Measurements from ENCODE around the gene SULF2.

The SULF2 gene

GRCh38 chr20:47717421-47717820 is 67.9 kb downstream of the SULF2 start:
- no peak for DNase-seq (ENCODE audit: low read depth in 2 of 2, low spot score in 1 of 2)

GRCh38 chr20:47713878-47714450 is 71.3 kb downstream of the SULF2 start:
- DNase-seq (ENCODE audit: low read depth in 2 of 2, low spot score in 1 of 2) = no peak

GRCh38 chr20:47713163-47713562 is 72.1 kb downstream of the SULF2 start:
- no peak for DNase-seq (ENCODE audit: low read depth in 2 of 2, low spot score in 1 of 2)

DNA sequence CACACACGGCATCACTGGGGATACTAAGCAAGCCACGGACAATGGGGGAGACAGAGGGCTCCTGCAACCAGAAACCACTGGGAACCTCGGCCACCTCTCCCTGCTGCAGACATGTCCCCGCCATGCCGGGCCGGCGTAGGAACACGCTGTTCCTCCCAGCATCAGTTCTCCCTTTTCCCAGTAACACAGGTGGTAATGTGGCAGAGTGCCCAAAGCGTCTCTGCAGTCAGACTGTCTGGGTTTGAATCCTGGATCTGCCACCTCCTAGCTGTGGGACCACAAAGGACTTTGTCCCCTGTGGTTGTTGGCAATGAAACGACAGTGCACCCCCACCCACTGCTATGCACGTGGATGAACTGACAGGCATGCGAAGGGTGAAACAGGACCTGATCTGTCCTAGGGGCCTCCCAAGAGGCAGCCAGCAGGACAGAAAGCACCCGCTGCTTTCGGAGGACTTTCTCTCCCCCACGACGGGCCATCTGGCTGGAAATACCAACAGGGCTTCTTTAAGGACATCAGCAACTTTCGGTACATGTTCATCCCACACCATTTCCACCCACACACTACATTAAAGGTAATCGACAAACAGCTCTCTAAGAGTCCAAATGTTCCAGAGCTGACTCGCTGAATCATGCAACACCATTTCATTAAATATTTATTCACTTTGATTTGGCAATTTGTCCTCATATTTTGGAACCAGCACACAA is 74.1 kb downstream of the SULF2 start:
- no peak for DNase-seq (ENCODE audit: low read depth in 2 of 2, low spot score in 1 of 2)

GRCh38 chr20:47710665-47711045 is 74.6 kb downstream of the SULF2 start:
- DNase-seq (ENCODE audit: low read depth in 2 of 2, low spot score in 1 of 2) = no peak

DNA sequence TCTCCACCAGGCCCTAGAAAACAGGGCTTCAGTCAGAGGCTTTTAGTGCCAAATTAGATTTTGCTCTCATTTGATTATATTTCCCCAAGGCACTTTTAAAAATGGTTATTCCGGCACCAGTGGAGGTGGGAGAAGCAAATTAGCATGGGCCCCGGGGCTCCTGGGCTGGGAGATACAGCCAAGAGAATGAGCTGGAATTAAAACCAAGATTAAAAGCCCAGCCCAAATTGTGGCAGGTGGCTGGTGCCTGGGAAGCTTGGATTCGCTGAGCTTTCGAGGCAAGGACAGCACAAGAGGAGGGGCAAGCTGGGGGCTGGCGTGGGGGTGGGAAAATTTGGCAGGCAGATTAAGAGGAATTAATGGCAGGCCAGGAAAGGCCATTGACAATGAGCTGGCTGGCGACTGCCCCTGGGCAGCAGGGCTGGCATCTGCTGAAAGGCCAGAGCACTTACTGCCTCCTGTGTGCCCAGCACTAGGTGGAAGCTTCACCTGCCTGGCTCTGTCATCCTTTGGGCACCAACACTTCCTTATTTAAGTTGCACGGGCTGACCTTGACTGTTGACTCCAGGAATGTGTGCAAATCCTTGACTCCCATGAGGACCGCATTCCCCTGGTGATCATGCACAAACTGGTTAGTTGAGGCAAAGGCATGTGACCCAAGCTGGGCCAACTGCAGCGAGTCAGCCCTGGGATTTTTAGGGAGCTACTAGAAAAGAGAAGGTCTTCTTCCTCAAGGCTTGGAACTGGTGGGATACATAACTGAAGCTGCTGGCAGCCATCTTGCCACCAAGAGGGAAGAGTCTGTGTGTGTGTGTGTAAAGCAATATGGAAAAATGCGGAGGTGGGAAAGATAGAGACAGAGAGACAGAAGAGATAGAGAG is 76.1 kb downstream of the SULF2 start:
- DNase-seq (ENCODE audit: low read depth in 2 of 2, low spot score in 1 of 2) = no peak

DNA sequence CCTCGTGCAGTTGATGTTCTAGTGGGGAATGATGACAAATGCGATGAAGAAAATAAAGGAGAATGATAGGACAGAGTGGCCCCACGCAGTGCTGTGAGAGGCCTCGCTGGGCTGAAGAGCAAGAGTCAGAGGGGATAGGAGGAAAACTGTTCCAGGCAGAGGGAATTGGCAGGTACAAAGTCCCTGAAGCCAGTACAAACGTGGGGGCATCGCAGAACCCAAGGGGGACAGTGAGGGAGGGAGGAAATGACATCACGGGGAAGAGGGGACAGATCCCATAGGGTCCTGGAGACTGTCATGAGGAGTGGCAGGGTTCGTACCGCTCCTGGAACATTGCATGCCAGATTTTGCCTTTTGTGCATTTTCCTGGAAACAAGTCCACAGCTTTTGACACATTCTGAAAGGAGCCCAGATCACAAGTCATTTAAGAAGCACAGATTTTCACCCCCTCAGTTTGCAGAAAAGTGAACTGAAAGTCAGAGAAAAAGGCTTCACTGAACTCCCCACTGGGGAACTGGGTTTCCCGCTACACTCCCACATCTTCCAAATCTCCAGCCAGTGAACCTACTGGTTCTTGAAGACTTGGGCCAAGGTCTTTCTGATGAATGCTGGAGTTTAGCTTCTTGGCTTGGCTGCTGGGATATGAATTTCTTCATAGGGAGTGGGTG is 77.0 kb downstream of the SULF2 start:
- no peak for DNase-seq (ENCODE audit: low read depth in 2 of 2, low spot score in 1 of 2)

- no peak for DNase-seq (ENCODE audit: low read depth in 2 of 2, low spot score in 1 of 2)
These were observed 78.9 kb downstream of the SULF2 start for GRCh38 chr20:47706345-47706744.

GRCh38 chr20:47705497-47705856 is 79.8 kb downstream of the SULF2 start:
- DNase-seq (ENCODE audit: low read depth in 2 of 2, low spot score in 1 of 2) = no peak

- DNase-seq (ENCODE audit: low read depth in 2 of 2, low spot score in 1 of 2) = no peak
These were observed 80.4 kb downstream of the SULF2 start for GRCh38 chr20:47704746-47705496.

- DNase-seq (ENCODE audit: low read depth in 2 of 2, low spot score in 1 of 2) = no peak
These were observed 81.5 kb downstream of the SULF2 start for GRCh38 chr20:47703748-47704147.

GRCh38 chr20:47701612-47702011 is 83.7 kb downstream of the SULF2 start:
- DNase-seq (ENCODE audit: low read depth in 2 of 2, low spot score in 1 of 2) = no peak

DNA sequence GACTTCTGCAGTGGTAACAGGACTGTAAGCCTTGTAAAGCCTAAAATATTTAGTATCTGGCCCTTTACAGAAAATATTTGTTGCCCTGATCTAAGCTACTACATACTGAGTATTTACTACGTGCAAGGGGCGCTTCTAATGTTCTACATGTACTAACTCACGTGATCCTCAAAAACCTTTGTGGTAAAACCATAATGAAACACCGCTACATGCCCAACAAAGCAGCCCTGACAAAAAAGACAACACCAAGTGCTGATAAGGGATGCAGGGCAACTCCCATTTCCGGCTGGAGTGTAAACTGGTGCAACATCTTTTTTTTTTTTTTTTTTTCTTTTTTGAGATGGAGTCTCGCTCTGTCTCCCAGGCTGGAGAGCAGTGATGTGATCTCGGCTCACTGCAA is 85.0 kb downstream of the SULF2 start:
- no peak for DNase-seq (ENCODE audit: low read depth in 2 of 2, low spot score in 1 of 2)

GRCh38 chr20:47699818-47700217 is 85.5 kb downstream of the SULF2 start:
- DNase-seq (ENCODE audit: low read depth in 2 of 2, low spot score in 1 of 2) = no peak

GRCh38 chr20:47698142-47698541 is 87.1 kb downstream of the SULF2 start:
- DNase-seq (ENCODE audit: low read depth in 2 of 2, low spot score in 1 of 2) = no peak

GRCh38 chr20:47696856-47697255 is 88.4 kb downstream of the SULF2 start:
- DNase-seq (ENCODE audit: low read depth in 2 of 2, low spot score in 1 of 2) = no peak

- no peak for DNase-seq (ENCODE audit: low read depth in 2 of 2, low spot score in 1 of 2)
These were observed 91.1 kb downstream of the SULF2 start for GRCh38 chr20:47694021-47694818.

DNA sequence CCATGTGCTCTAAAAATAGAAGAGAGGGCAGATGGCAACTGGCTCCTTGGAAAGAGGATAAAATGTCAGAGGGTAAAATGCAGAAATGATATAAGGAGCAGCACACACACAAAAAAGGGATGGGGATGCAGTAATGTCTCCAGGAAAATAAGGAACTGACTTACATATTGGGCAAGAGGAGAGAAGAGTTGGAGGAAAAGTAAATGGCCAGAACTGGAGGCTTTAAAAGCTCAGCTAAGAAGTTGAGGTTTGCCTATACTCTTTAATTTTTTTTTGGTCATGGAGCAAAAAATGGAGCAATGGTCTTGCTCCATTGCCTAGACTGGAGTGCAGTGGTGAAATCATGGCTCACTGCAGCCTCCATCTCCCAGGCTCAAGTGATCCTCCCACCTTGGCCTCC is 93.7 kb downstream of the SULF2 start:
- DNase-seq (ENCODE audit: low read depth in 2 of 2, low spot score in 1 of 2) = no peak

DNA sequence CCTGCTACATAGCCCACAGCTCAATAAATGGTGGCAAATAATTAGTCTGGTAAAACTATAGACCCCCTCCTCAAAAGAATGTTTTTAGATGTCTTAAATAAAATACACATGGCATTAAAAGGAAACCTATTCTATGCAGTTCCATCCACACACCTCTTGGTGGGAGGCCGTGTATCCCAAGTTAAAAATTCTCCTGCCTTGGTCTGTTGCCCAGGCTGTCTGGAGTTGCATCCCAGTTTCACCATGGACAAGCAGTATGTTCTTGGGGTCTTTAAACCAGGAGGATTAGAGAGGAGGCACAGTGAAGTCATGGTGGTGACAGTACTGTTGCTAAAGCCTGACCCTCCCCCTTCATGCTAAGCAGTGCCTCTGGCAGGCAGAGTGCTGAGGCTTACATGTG is 95.5 kb downstream of the SULF2 start:
- DNase-seq (ENCODE audit: low read depth in 2 of 2, low spot score in 1 of 2) = no peak

Data from stimulated activated CD8-positive, alpha-beta memory T cell treated with anti-CD3 and anti-CD28 coated beads, Interleukin-4, amount 100 ng/mL, for 4 hours (primary cell).